Prostate gland (tissue), 2 donors: ENCODE results near the gene MXRA8.

ENCODE experiments used
- POLR2A ChIP-seq: fragments of 450-650 bp; IDR thresholded peaks from one replicate; pipeline ENCODE4 v1.6.1; 2016; ENCODE audit warnings: antibody characterized with exemption, mild to moderate bottlenecking
- POLR2AphosphoS5 ChIP-seq: sonication (generic); formaldehyde crosslinking; IDR thresholded peaks from one replicate; pipeline ENCODE4 v1.6.1; 2017; ENCODE audit warnings: antibody characterized with exemption
- TF ChIP-seq, protein P1 (sequence below), 4 experiments: fragments of 200-600 bp in 2 of 4; fragments of 450-650 bp in 2 of 4; sonication (generic) in 2 of 4; IDR thresholded peaks; 1 replicate in 3 of 4; 2 replicates in 1 of 4; pipeline ENCODE4 v1.5.1; 2016 to 2019; ENCODE audit warnings: antibody characterized with exemption in 4 of 4, mild to moderate bottlenecking in 2 of 4, moderate library complexity in 2 of 4

- TF ChIP-seq, protein P1, sequence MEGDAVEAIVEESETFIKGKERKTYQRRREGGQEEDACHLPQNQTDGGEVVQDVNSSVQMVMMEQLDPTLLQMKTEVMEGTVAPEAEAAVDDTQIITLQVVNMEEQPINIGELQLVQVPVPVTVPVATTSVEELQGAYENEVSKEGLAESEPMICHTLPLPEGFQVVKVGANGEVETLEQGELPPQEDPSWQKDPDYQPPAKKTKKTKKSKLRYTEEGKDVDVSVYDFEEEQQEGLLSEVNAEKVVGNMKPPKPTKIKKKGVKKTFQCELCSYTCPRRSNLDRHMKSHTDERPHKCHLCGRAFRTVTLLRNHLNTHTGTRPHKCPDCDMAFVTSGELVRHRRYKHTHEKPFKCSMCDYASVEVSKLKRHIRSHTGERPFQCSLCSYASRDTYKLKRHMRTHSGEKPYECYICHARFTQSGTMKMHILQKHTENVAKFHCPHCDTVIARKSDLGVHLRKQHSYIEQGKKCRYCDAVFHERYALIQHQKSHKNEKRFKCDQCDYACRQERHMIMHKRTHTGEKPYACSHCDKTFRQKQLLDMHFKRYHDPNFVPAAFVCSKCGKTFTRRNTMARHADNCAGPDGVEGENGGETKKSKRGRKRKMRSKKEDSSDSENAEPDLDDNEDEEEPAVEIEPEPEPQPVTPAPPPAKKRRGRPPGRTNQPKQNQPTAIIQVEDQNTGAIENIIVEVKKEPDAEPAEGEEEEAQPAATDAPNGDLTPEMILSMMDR (IDR thresholded peaks at IDR 0.05): no peak
- no peak for TF ChIP-seq POLR2AphosphoS5
- no peak for TF ChIP-seq POLR2A
Measured at GRCh38 chr1:1313500-1314236, 44.7 kb downstream of the MXRA8 start.
